Heart left ventricle (tissue), 13 donors: ENCODE data around the gene THSD7B.

Experiments used
- CTCF ChIP-seq, 12 donors: fragments of 200-600 bp; sonication (generic) in 4 of 12; IDR thresholded peaks; one replicate each; pipeline versions ENCODE4 v1.5.0 to v1.8.0; 2018 to 2022; ENCODE audit warnings: antibody characterized with exemption in 12 of 12, mild to moderate bottlenecking in 5 of 12
- POLR2A ChIP-seq, 2 donors: fragments of 450-650 bp; IDR thresholded peaks; one replicate each; pipeline ENCODE4 v1.6.1; 2017; ENCODE audit warnings: antibody characterized with exemption in 2 of 2, mild to moderate bottlenecking in 2 of 2, moderate library complexity in 2 of 2
- donor health status: ischemic (EF 13 %, LVEDD 7.1; RV severe dilation, severe dysfunction).
- donor health status: DM: no; HTN: yes; CAD: no.
- donor health status: DM: no; HTN: no; CAD: no.
- donor health status: ischemic (EF 25% LVEDD 6.9; RV normal size, moderate dysfunction).
- donor health status: ischemic (EF 25% LVEDD 5.7; RV mildly dilated, moderate dysfunction).
- donor health status: ischemic (EF 35%, LVEDD 5.7; RV mildly dilated, moderate dysfunction).
- donor health status: nonischemic (EF 11% LVEDD 7.7; RV severe dilation, severe dysfunction).
- donor health status: DM: yes; HTN: yes; CAD: no.
- donor health status: PGD.
- donor health status: ischemic (EF 29% LVEDD 5.4; RV normal size, mild dysfunction).
- donor health status: nonischemic (EF 23%, LVEDD 6.1; RV moderate dilation, normal function).

DNA sequence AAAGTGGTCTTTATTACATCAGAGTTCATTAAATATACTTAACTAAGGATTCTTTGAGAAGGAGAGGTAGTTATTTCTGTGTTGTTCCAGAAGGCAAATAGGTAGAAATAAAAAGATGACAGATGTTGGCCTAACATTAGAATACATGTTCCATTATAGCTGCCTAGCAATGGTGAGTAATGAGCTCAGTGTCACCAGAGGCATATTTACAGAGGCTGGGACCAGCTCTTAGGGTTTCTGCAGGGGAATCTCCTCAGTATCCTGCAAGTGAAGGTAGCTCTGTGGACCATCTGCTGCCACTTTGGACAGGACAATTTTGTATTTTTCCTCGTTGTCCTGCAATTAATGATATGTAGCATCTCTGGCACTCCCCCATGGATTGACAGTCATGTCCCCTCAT is 416.0 kb downstream of the THSD7B start:
- no peak for TF ChIP-seq CTCF (IDR thresholded peaks at IDR 0.05)
- TF ChIP-seq POLR2A (IDR thresholded peaks at IDR 0.05): no peak
